ENCODE data around the gene PTCH2. TPM values are rescaled to one million over a fixed set of nuclear protein-coding genes. Genes with fewer than 3 reads are reported as not detected.

Gene PTCH2
- total and polyA plus RNA-seq, 2 of the 13 experiments (the other 11 are each of a cell fraction or from before 2014, with no cell fraction given), result 0.60 to 1.5 TPM

- TF ChIP-seq TFE3 (CRISPR knock-in tag; IDR thresholded peaks at IDR 0.05) (no peak; the same call in 1 of the 2 replicates), ZBTB38 (CRISPR knock-in tag; IDR thresholded peaks at IDR 0.05) (peak; percentile 20; the same call in 1 of the 2 replicates), REL (CRISPR knock-in tag; conservative IDR thresholded peaks at IDR 0.05) (no peak), ZNF350 (CRISPR knock-in tag; IDR thresholded peaks at IDR 0.05; ENCODE audit: borderline replicate concordance, low read depth) (no peak), DMTF1 (CRISPR knock-in tag; IDR thresholded peaks at IDR 0.05) (no peak), THAP7 (CRISPR knock-in tag; IDR thresholded peaks at IDR 0.05) (no peak), TRIM24 (CRISPR knock-in tag; IDR thresholded peaks at IDR 0.05) (no peak), ARID2 (CRISPR knock-in tag; IDR thresholded peaks at IDR 0.05; ENCODE audit: borderline replicate concordance) (peak; percentile 76), ZZZ3 (CRISPR knock-in tag; IDR thresholded peaks at IDR 0.05; ENCODE audit: borderline replicate concordance) (no peak), ZNF761 (CRISPR knock-in tag; conservative IDR thresholded peaks at IDR 0.05) (no peak), HOXD1 (CRISPR knock-in tag; IDR thresholded peaks at IDR 0.05) (no peak), EHMT2 (IDR thresholded peaks at IDR 0.05; ENCODE audit: borderline replicate concordance, low read depth, low read length) (no peak), HMGXB3 (CRISPR knock-in tag; IDR thresholded peaks at IDR 0.05; ENCODE audit: borderline replicate concordance) (no peak), ZNF776 (CRISPR knock-in tag; IDR thresholded peaks at IDR 0.05) (peak; percentile 75; the same call in 1 of the 2 replicates), HOXA9 (CRISPR knock-in tag; IDR thresholded peaks at IDR 0.05; ENCODE audit: borderline replicate concordance) (peak; percentile 49; the same call in 1 of the 2 replicates)
Observed at GRCh38 chr1:44784094-44785028, 58.7 kb downstream of the PTCH2 start (continued).

Measured in HepG2 (cell line).